ENCODE measurements around the gene KRTAP10-3. TPM values are rescaled to one million over a fixed set of nuclear protein-coding genes. Genes with fewer than 3 reads are reported as not detected.
"Not testable (repeated sequence)": the region's sequence is repeated elsewhere in the genome, so short reads cannot be mapped to it uniquely, and the experiment has no call there.

KRTAP10-3 gene
- total RNA-seq, 4 donors from 2014 or later, result not detected

GRCh38 chr21:44578371-44579055, 19.9 kb upstream of the KRTAP10-3 start:
- peak in 1 of 3 donors; percentile 30 for DNase-seq
- Histone ChIP-seq H3K27me3 (no peaks in the 10 kb centered on the region), H3K36me3 (no peaks in the 10 kb centered on the region), H3K27ac (no peak overlapping the region), H3K4me3 (no peak overlapping the region), H3K4me1 (no peaks in the 10 kb centered on the region), H3K9me3 (no peaks in the 10 kb centered on the region)
- TF ChIP-seq POLR2A (IDR thresholded peaks at IDR 0.05) (no peak), CTCF (IDR thresholded peaks at IDR 0.05) (no peak)

- H3K36me3 ChIP-seq, result no peaks in the 10 kb centered on the region
- DNase-seq, result peak in 1 of 3 donors; percentile 14
Measured at GRCh38 chr21:44576025-44576420, 17.4 kb upstream of the KRTAP10-3 start.

GRCh38 chr21:44575307-44576024, 16.9 kb upstream of the KRTAP10-3 start:
- Histone ChIP-seq H3K27ac (no peak overlapping the region), H3K27me3 (no peaks in the 10 kb centered on the region), H3K4me1 (no peaks in the 10 kb centered on the region), H3K4me3 (no peak overlapping the region), H3K36me3 (no peaks in the 10 kb centered on the region), H3K9me3 (peaks cover 0 to 5% (median 0%) of the 10 kb centered on the region in 4 donors)
- peak in 1 of 3 donors; percentile 34 for DNase-seq
- no peak for TF ChIP-seq CTCF (IDR thresholded peaks at IDR 0.05)
- TF ChIP-seq POLR2A (IDR thresholded peaks at IDR 0.05), result no peak

More at GRCh38 chr21:44576025-44576420, 17.4 kb upstream of the KRTAP10-3 start:
- no peaks in the 10 kb centered on the region for H3K27me3 ChIP-seq
- TF ChIP-seq POLR2A (IDR thresholded peaks at IDR 0.05), result no peak
- no peak for TF ChIP-seq CTCF (IDR thresholded peaks at IDR 0.05)
- H3K4me3 ChIP-seq, result no peak overlapping the region
- H3K9me3 ChIP-seq, result peaks cover 0 to 5% (median 0%) of the 10 kb centered on the region in 4 donors
- H3K4me1 ChIP-seq, result no peaks in the 10 kb centered on the region
- no peak overlapping the region for H3K27ac ChIP-seq

GRCh38 chr21:44574457-44575306, 16.1 kb upstream of the KRTAP10-3 start:
- no peak overlapping the region for H3K27ac ChIP-seq
- DNase-seq, result peak in 2 of 3 donors; percentile 72 to 78
- TF ChIP-seq CTCF (IDR thresholded peaks at IDR 0.05) (peak in 3 of 6 experiments; percentile 27 to 42 (median 35)), POLR2A (IDR thresholded peaks at IDR 0.05) (no peak)
- H3K27me3 ChIP-seq, result no peaks in the 10 kb centered on the region
- H3K4me1 ChIP-seq, result no peaks in the 10 kb centered on the region
- peak overlapping the region in 2 of 4 donors; percentile 22 to 30 for H3K4me3 ChIP-seq
- no peaks in the 10 kb centered on the region for H3K36me3 ChIP-seq
- peaks cover 0 to 5% (median 0%) of the 10 kb centered on the region in 4 donors for H3K9me3 ChIP-seq

- not testable (repeated sequence) for H3K27me3 ChIP-seq, H3K4me1 ChIP-seq, H3K36me3 ChIP-seq, H3K9me3 ChIP-seq, H3K27ac ChIP-seq
- H3K4me3 ChIP-seq, result peak within 1 kb of the TSS in 2 of 4 donors; percentile 22 to 30
- peak in 1 of 3 donors; percentile 24 for DNase-seq
Measured at GRCh38 chr21:44573630-44574456, 15.2 kb upstream of the KRTAP10-3 start, which contains the start of gene KRTAP10-4. KRTAP10-4 (plus strand) TSS chr21:44573729; CDS start chr21:44573759, 30 bp downstream.
